ENCODE measurements around the gene ACTR3. TPM values are rescaled to one million over a fixed set of nuclear protein-coding genes. Genes with fewer than 3 reads are reported as not detected.

Gene ACTR3
- total and polyA plus RNA-seq, 4 donors, result 34.4 to 99.6 (median 51.8) TPM

DNA sequence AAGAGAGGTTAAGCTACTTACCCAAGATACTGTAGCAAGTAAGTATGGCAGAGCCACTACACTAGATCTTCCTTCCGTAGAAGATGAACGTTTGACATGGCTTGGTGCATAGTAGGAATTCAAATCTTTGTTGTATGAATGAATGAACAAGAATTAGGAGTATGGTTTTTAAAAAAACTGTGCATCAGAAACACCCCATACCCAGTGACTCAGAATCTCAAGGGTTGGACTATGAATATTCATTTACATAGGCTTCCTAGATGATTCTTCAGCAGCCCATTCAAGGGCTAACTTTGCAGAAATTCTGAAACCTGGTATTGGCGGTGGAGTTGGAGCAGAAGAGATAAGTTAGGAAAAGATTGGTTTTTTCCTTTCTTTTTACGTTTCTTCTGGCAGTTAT lies 5.4 kb downstream of the ACTR3 start:
- H3K27ac ChIP-seq (ENCODE audit: low read depth in 1 of 2, low read length in 2 of 2), result peak overlapping the region in 1 of 2 donors; percentile 78
- H3K9ac ChIP-seq (ENCODE audit: low read depth in 1 of 2, low read length in 2 of 2), result no peak overlapping the region

More for the DNA sequence above, 5.4 kb downstream of the ACTR3 start:
- TF ChIP-seq GABPA (IDR thresholded peaks at IDR 0.05 in 1 of 2, conservative IDR thresholded peaks at IDR 0.05 in 1 of 2), result no peak
- TF ChIP-seq, protein P1, sequence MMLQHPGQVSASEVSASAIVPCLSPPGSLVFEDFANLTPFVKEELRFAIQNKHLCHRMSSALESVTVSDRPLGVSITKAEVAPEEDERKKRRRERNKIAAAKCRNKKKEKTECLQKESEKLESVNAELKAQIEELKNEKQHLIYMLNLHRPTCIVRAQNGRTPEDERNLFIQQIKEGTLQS (IDR thresholded peaks at IDR 0.05), result no peak
- TF ChIP-seq, protein P2, sequence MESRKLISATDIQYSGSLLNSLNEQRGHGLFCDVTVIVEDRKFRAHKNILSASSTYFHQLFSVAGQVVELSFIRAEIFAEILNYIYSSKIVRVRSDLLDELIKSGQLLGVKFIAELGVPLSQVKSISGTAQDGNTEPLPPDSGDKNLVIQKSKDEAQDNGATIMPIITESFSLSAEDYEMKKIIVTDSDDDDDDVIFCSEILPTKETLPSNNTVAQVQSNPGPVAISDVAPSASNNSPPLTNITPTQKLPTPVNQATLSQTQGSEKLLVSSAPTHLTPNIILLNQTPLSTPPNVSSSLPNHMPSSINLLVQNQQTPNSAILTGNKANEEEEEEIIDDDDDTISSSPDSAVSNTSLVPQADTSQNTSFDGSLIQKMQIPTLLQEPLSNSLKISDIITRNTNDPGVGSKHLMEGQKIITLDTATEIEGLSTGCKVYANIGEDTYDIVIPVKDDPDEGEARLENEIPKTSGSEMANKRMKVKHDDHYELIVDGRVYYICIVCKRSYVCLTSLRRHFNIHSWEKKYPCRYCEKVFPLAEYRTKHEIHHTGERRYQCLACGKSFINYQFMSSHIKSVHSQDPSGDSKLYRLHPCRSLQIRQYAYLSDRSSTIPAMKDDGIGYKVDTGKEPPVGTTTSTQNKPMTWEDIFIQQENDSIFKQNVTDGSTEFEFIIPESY (IDR thresholded peaks at IDR 0.05), result no peak
- TF ChIP-seq RXRA (IDR thresholded peaks at IDR 0.05), result no peak
- TF ChIP-seq, protein P3, sequence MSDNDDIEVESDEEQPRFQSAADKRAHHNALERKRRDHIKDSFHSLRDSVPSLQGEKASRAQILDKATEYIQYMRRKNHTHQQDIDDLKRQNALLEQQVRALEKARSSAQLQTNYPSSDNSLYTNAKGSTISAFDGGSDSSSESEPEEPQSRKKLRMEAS (IDR thresholded peaks at IDR 0.05), result no peak
- TF ChIP-seq, protein P4, sequence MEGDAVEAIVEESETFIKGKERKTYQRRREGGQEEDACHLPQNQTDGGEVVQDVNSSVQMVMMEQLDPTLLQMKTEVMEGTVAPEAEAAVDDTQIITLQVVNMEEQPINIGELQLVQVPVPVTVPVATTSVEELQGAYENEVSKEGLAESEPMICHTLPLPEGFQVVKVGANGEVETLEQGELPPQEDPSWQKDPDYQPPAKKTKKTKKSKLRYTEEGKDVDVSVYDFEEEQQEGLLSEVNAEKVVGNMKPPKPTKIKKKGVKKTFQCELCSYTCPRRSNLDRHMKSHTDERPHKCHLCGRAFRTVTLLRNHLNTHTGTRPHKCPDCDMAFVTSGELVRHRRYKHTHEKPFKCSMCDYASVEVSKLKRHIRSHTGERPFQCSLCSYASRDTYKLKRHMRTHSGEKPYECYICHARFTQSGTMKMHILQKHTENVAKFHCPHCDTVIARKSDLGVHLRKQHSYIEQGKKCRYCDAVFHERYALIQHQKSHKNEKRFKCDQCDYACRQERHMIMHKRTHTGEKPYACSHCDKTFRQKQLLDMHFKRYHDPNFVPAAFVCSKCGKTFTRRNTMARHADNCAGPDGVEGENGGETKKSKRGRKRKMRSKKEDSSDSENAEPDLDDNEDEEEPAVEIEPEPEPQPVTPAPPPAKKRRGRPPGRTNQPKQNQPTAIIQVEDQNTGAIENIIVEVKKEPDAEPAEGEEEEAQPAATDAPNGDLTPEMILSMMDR (IDR thresholded peaks at IDR 0.05; ENCODE audit: low read depth, low read length, missing input control), result no peak
- no peak for TF ChIP-seq SP1 (IDR thresholded peaks at IDR 0.05)
- TF ChIP-seq, protein P5, sequence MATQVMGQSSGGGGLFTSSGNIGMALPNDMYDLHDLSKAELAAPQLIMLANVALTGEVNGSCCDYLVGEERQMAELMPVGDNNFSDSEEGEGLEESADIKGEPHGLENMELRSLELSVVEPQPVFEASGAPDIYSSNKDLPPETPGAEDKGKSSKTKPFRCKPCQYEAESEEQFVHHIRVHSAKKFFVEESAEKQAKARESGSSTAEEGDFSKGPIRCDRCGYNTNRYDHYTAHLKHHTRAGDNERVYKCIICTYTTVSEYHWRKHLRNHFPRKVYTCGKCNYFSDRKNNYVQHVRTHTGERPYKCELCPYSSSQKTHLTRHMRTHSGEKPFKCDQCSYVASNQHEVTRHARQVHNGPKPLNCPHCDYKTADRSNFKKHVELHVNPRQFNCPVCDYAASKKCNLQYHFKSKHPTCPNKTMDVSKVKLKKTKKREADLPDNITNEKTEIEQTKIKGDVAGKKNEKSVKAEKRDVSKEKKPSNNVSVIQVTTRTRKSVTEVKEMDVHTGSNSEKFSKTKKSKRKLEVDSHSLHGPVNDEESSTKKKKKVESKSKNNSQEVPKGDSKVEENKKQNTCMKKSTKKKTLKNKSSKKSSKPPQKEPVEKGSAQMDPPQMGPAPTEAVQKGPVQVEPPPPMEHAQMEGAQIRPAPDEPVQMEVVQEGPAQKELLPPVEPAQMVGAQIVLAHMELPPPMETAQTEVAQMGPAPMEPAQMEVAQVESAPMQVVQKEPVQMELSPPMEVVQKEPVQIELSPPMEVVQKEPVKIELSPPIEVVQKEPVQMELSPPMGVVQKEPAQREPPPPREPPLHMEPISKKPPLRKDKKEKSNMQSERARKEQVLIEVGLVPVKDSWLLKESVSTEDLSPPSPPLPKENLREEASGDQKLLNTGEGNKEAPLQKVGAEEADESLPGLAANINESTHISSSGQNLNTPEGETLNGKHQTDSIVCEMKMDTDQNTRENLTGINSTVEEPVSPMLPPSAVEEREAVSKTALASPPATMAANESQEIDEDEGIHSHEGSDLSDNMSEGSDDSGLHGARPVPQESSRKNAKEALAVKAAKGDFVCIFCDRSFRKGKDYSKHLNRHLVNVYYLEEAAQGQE (IDR thresholded peaks at IDR 0.05), result no peak
- TF ChIP-seq JUND (IDR thresholded peaks at IDR 0.05), result no peak
- no peak for TF ChIP-seq FOXA1 (IDR thresholded peaks at IDR 0.05)
- no peak for TF ChIP-seq TAF1 (conservative IDR thresholded peaks at IDR 0.05)
- no peak for TF ChIP-seq HNF4G (IDR thresholded peaks at IDR 0.05)
- Histone ChIP-seq H3K36me3 (ENCODE audit: control insufficient read depth in 4 of 4, insufficient read depth in 3 of 4, low read depth in 1 of 4, low read length in 3 of 4) (no peaks in the 10 kb centered on the region), H3K9me3 (ENCODE audit: control insufficient read depth in 4 of 4, low read length in 3 of 4) (no peaks in the 10 kb centered on the region), H3K4me3 (ENCODE audit: low read depth in 1 of 3, low read length in 3 of 3) (no peak overlapping the region), H3K27me3 (ENCODE audit: control insufficient read depth in 4 of 4, insufficient read depth in 4 of 4, low read length in 3 of 4) (no peaks in the 10 kb centered on the region), H3K4me1 (ENCODE audit: control insufficient read depth in 4 of 4, insufficient read depth in 4 of 4, low read length in 3 of 4) (peaks cover 14 to 64% (median 58%) of the 10 kb centered on the region in 4 donors)
- 79% methylated on average over 4 of the region's 4 CpGs for WGBS
- DNase-seq (ENCODE audit: low spot score), result no peak

All from liver (tissue), 9 donors.